Prostate gland (tissue), 2 donors: Measurements from ENCODE around the gene DRD3. TPM values are rescaled to one million over a fixed set of nuclear protein-coding genes. Genes with fewer than 3 reads are reported as not detected.

Experiments used
- DNase-seq: peaks from one replicate; pipeline ENCODE4 v3.0.0-alpha.2; 2019; ENCODE audit warnings: low spot score
- H3K27ac ChIP-seq, 2 donors: fragments of 200-600 bp; sonication (generic); 2 replicates each; pipeline ENCODE4 v1.5.1; 2017 to 2019
- H3K27me3 ChIP-seq: fragments of 200-600 bp; sonication (generic); replicated peaks from 2 replicates; pipeline ENCODE4 v1.5.1; 2019; ENCODE audit not compliant: insufficient read depth
- H3K36me3 ChIP-seq, 2 donors: fragments of 200-600 bp; sonication (generic); 1 replicate in 1 of 2; 2 replicates in 1 of 2; pipeline versions ENCODE4 v1.5.1 to v1.8.1; 2017 to 2019
- H3K4me1 ChIP-seq: fragments of 200-600 bp; sonication (generic); replicated peaks from 2 replicates; pipeline ENCODE4 v1.5.1; 2019
- H3K4me3 ChIP-seq, 2 donors: fragments of 200-600 bp; sonication (generic); 2 replicates each; pipeline ENCODE4 v1.5.1; 2017 to 2019
- H3K9me3 ChIP-seq: fragments of 200-600 bp; sonication (generic); 2 replicates; pipeline ENCODE4 v1.5.1; 2017
- CTCF ChIP-seq, 4 experiments: fragments of 200-600 bp in 2 of 4; fragments of 450-650 bp in 2 of 4; sonication (generic) in 2 of 4; IDR thresholded peaks; 1 replicate in 3 of 4; 2 replicates in 1 of 4; pipeline ENCODE4 v1.5.1; 2016 to 2019; ENCODE audit warnings: antibody characterized with exemption in 4 of 4, mild to moderate bottlenecking in 2 of 4, moderate library complexity in 2 of 4
- POLR2A ChIP-seq: fragments of 450-650 bp; IDR thresholded peaks from one replicate; pipeline ENCODE4 v1.6.1; 2016; ENCODE audit warnings: antibody characterized with exemption, mild to moderate bottlenecking
- POLR2AphosphoS5 ChIP-seq: sonication (generic); formaldehyde crosslinking; IDR thresholded peaks from one replicate; pipeline ENCODE4 v1.6.1; 2017; ENCODE audit warnings: antibody characterized with exemption
- WGBS: methylation state at CpG from one replicate; pipeline ENCODE4 v1.1.5; 2018; 5-methylcytosine and 5-hydroxymethylcytosine counted together
- intact Hi-C: fragments of 100-400 bp; cut with DNase I; formaldehyde crosslinking; loops from one replicate; pipeline ENCODE4 v1.14.2; 2022
- total RNA-seq, 2 donors: library from RNA; depleted of rRNA; stranded (reverse); fragments of >200 nt; gene quantifications; one replicate each; pipeline ENCODE4 v1.1.0, GENCODE V29; 2016

Gene DRD3
- total RNA-seq, 2 donors from 2014 or later: not detected

- Histone ChIP-seq H3K4me3 (no peak overlapping the region), H3K4me1 (no peaks in the 10 kb centered on the region), H3K36me3 (no peaks in the 10 kb centered on the region), H3K9me3 (no peaks in the 10 kb centered on the region), H3K27ac (no peak overlapping the region), H3K27me3 (no peaks in the 10 kb centered on the region)
- 61% methylated on average over 3 of the region's 3 CpGs for WGBS
- DNase-seq: no peak
- TF ChIP-seq POLR2AphosphoS5 (no peak), CTCF (IDR thresholded peaks at IDR 0.05) (no peak), POLR2A (no peak)
- intact Hi-C loops: no loop called here
Observed at GRCh38 chr3:114120211-114120610, 58.6 kb downstream of the DRD3 start.

- WGBS: 15% methylated on average over 1 of the region's 1 CpG
- intact Hi-C loops: no loop called here
- no peaks in the 10 kb centered on the region for H3K4me1 ChIP-seq
- H3K27ac ChIP-seq: no peak overlapping the region
- DNase-seq: no peak
- no peaks in the 10 kb centered on the region for H3K9me3 ChIP-seq
- TF ChIP-seq POLR2AphosphoS5 (no peak), POLR2A (no peak), CTCF (IDR thresholded peaks at IDR 0.05) (no peak)
- no peaks in the 10 kb centered on the region for H3K27me3 ChIP-seq
- H3K36me3 ChIP-seq: no peaks in the 10 kb centered on the region
- no peak overlapping the region for H3K4me3 ChIP-seq
Observed at GRCh38 chr3:114119776-114120175, 59.1 kb downstream of the DRD3 start.

GRCh38 chr3:114115143-114115542 lies 63.7 kb downstream of the DRD3 start:
- Histone ChIP-seq H3K4me1 (no peaks in the 10 kb centered on the region), H3K36me3 (no peaks in the 10 kb centered on the region), H3K27me3 (no peaks in the 10 kb centered on the region), H3K27ac (no peak overlapping the region), H3K4me3 (no peak overlapping the region), H3K9me3 (no peaks in the 10 kb centered on the region)
- WGBS: 91% methylated on average over 7 of the region's 7 CpGs
- intact Hi-C loops: no loop called here
- no peak for TF ChIP-seq CTCF (IDR thresholded peaks at IDR 0.05)
- no peak for TF ChIP-seq POLR2A
- TF ChIP-seq POLR2AphosphoS5: no peak
- DNase-seq: no peak

GRCh38 chr3:114114719-114115118 lies 64.1 kb downstream of the DRD3 start:
- no peak for DNase-seq
- no peaks in the 10 kb centered on the region for H3K36me3 ChIP-seq
- intact Hi-C loops: no loop called here
- no peaks in the 10 kb centered on the region for H3K9me3 ChIP-seq
- 83% methylated on average over 3 of the region's 3 CpGs for WGBS
- TF ChIP-seq POLR2A: no peak
- no peak overlapping the region for H3K27ac ChIP-seq
- H3K4me3 ChIP-seq: no peak overlapping the region
- H3K4me1 ChIP-seq: no peaks in the 10 kb centered on the region
- H3K27me3 ChIP-seq: no peaks in the 10 kb centered on the region

- intact Hi-C loops: no loop called here
- no peaks in the 10 kb centered on the region for H3K4me1 ChIP-seq
- H3K4me3 ChIP-seq: no peak overlapping the region
- no peaks in the 10 kb centered on the region for H3K27me3 ChIP-seq
- H3K36me3 ChIP-seq: no peaks in the 10 kb centered on the region
- WGBS: 89% methylated on average over 6 of the region's 6 CpGs
- no peak for DNase-seq
- no peak overlapping the region for H3K27ac ChIP-seq
- TF ChIP-seq POLR2A: no peak
- TF ChIP-seq CTCF (IDR thresholded peaks at IDR 0.05): no peak
- no peak for TF ChIP-seq POLR2AphosphoS5
- no peaks in the 10 kb centered on the region for H3K9me3 ChIP-seq
Observed at GRCh38 chr3:114112696-114113095, 66.2 kb downstream of the DRD3 start.
